ENCODE measurements around the gene PGAM1. TPM values are rescaled to one million over a fixed set of nuclear protein-coding genes. Genes with fewer than 3 reads are reported as not detected.

PGAM1 gene
- total RNA-seq, 4 donors from 2014 or later = 94.5 to 216 (median 124) TPM

DNA sequence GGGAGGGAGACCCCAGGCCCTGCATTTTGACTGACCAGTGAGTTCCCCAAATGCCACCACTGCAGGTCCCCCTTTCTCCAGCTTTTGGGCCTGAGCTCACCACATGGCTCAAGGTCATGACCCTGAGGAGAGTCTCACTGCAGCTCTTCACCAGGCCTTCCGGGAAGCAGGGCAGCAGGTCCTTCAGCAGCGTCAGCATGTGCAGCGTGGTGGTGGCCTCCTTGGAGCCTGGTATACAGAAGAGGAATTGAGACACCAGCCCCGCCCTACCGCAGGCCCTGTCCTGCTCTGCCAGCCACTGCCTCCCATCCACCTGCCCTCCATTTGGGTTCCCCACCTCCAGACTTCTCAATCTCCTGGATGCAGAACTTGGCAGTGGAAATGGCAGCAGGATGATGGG lies 37.8 kb upstream of the PGAM1 start:
- Histone ChIP-seq H3K27ac (no peak overlapping the region), H3K4me3 (no peak overlapping the region), H3K27me3 (no peaks in the 10 kb centered on the region), H3K9me3 (no peaks in the 10 kb centered on the region), H3K36me3 (peaks cover 0 to 7% (median 0%) of the 10 kb centered on the region in 4 donors), H3K4me1 (no peaks in the 10 kb centered on the region)
- in situ Hi-C loops (cut with MboI; ENCODE audit: low pct_ligation_motif_present in 1 of 4, low pct_unique_long_range_greater_than_20kb in 1 of 4, low sequenced_read_pairs in 3 of 4) (no loop called here), intact Hi-C loops (cut with DNase I; ENCODE audit: low total_unique reads) (no loop called here)
- TF ChIP-seq, protein P1, sequence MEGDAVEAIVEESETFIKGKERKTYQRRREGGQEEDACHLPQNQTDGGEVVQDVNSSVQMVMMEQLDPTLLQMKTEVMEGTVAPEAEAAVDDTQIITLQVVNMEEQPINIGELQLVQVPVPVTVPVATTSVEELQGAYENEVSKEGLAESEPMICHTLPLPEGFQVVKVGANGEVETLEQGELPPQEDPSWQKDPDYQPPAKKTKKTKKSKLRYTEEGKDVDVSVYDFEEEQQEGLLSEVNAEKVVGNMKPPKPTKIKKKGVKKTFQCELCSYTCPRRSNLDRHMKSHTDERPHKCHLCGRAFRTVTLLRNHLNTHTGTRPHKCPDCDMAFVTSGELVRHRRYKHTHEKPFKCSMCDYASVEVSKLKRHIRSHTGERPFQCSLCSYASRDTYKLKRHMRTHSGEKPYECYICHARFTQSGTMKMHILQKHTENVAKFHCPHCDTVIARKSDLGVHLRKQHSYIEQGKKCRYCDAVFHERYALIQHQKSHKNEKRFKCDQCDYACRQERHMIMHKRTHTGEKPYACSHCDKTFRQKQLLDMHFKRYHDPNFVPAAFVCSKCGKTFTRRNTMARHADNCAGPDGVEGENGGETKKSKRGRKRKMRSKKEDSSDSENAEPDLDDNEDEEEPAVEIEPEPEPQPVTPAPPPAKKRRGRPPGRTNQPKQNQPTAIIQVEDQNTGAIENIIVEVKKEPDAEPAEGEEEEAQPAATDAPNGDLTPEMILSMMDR (IDR thresholded peaks at IDR 0.05) = no peak
- no peak for TF ChIP-seq EP300 (IDR thresholded peaks at IDR 0.05; ENCODE audit: low read depth)
- TF ChIP-seq POLR2AphosphoS5 (IDR thresholded peaks at IDR 0.05) = no peak
- no peak for TF ChIP-seq POLR2A (IDR thresholded peaks at IDR 0.05)
- DNase-seq = no peak
- WGBS, 2 donors (ENCODE audit: low coverage in 1 of 2) = 90% methylated on average over 5 of the region's 5 CpGs; no CpG with 5 or more reads in 1 of the 2 donors

DNA sequence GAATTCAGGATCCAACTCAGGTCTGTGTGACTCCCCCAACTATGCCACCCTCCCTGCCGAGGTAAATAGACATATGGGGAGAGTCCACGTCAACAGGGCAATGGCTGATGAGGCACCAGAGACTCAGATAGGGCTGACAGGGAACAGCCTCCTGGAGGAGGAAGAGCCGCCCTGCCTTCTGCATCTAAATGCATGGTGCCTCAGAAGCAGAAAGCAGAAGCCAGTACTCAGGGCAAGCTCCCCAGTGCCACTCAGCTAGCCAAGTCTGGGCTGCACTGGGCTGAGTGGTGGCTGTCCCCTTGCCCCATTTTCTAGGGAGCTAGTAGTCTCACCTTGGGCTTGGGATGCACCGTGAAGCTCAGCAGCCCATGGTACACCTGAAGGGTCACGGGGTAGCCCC lies 35.9 kb upstream of the PGAM1 start:
- no peaks in the 10 kb centered on the region for H3K27me3 ChIP-seq

DNA sequence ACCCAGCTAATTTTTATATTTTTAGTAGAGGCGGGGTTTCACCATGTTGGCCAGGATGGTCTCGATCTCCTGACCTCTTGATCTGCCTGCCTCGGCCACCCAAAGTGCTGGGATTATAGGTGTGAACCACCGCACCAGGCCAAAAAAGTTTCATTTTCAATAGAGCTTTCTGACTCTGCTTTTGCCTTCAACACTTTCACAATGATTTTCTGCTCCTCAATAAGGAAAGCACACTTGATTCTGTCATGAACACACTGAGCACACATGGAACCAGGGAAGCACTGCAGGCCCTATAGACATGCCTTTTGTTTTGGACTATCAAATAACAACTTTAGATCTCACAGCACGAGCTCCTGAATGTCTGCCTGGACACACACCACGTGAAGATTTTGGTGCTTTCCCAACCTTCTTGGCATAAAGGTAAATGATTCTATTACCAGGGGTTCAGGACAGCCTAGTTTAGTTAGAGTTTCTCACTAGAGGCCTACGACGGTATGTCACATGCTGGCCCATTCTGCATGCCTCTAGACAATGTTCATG lies 32.9 kb upstream of the PGAM1 start:
- H3K27ac ChIP-seq = no peak overlapping the region
- H3K9me3 ChIP-seq = no peaks in the 10 kb centered on the region
- in situ Hi-C loops (cut with MboI; ENCODE audit: low pct_ligation_motif_present in 1 of 4, low pct_unique_long_range_greater_than_20kb in 1 of 4, low sequenced_read_pairs in 3 of 4) = no loop called here
- 86 to 89% methylated on average over 6 to 8 of the region's 8 CpGs for WGBS, 2 donors (ENCODE audit: low coverage in 1 of 2)
- no peaks in the 10 kb centered on the region for H3K27me3 ChIP-seq
- no peak overlapping the region for H3K4me3 ChIP-seq
- no peak for DNase-seq
- H3K36me3 ChIP-seq = peaks cover 0 to 5% (median 0%) of the 10 kb centered on the region in 4 donors
- TF ChIP-seq EP300 (IDR thresholded peaks at IDR 0.05; ENCODE audit: low read depth) (no peak), POLR2AphosphoS5 (IDR thresholded peaks at IDR 0.05) (no peak), POLR2A (IDR thresholded peaks at IDR 0.05) (no peak)
- TF ChIP-seq, protein P1 (IDR thresholded peaks at IDR 0.05) = no peak
- no peaks in the 10 kb centered on the region for H3K4me1 ChIP-seq
- intact Hi-C loops (cut with DNase I; ENCODE audit: low total_unique reads) = no loop called here

More for the DNA sequence above, 35.9 kb upstream of the PGAM1 start:
- peaks cover 0 to 7% (median 3%) of the 10 kb centered on the region in 4 donors for H3K36me3 ChIP-seq
- H3K4me1 ChIP-seq = no peaks in the 10 kb centered on the region
- in situ Hi-C loops (cut with MboI; ENCODE audit: low pct_ligation_motif_present in 1 of 4, low pct_unique_long_range_greater_than_20kb in 1 of 4, low sequenced_read_pairs in 3 of 4) (no loop called here), intact Hi-C loops (cut with DNase I; ENCODE audit: low total_unique reads) (no loop called here)
- WGBS, 2 donors (ENCODE audit: low coverage in 1 of 2) = 98 to 100% methylated on average over 1 to 4 of the region's 5 CpGs
- no peak for DNase-seq
- no peak overlapping the region for H3K4me3 ChIP-seq
- H3K27ac ChIP-seq = no peak overlapping the region
- no peaks in the 10 kb centered on the region for H3K9me3 ChIP-seq
- TF ChIP-seq EP300 (IDR thresholded peaks at IDR 0.05; ENCODE audit: low read depth) (no peak), POLR2AphosphoS5 (IDR thresholded peaks at IDR 0.05) (no peak), POLR2A (IDR thresholded peaks at IDR 0.05) (no peak)
- TF ChIP-seq, protein P1 (IDR thresholded peaks at IDR 0.05) = no peak

DNA sequence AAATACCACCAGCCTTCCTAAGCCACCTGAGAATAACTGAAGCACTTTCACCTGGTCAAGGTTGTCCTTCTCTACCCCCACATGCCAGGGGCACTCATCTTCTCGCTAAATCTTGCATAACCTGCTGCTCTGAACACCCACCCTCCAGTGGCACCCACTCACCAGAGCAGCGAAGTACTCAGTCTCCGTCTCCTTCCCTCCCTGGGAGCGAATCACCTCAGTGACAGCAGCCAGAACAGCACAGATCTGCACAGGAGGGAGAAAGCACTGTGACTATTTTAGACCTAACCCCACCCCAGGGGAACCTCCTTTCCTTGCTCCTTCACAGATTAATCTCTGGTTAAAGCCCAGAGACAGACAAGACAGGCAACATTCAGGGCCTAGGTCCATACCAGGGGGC lies 29.9 kb upstream of the PGAM1 start:
- no peaks in the 10 kb centered on the region for H3K27me3 ChIP-seq
- no peaks in the 10 kb centered on the region for H3K9me3 ChIP-seq
- H3K4me1 ChIP-seq = peaks cover 5 to 13% (median 10%) of the 10 kb centered on the region in 4 donors
- intact Hi-C loops (cut with DNase I; ENCODE audit: low total_unique reads) = no loop called here
- TF ChIP-seq EP300 (IDR thresholded peaks at IDR 0.05; ENCODE audit: low read depth) = no peak
- H3K4me3 ChIP-seq = no peak overlapping the region
- no peak overlapping the region for H3K27ac ChIP-seq
- H3K36me3 ChIP-seq = peaks cover 0 to 5% (median 0%) of the 10 kb centered on the region in 4 donors
- WGBS, 2 donors (ENCODE audit: low coverage in 1 of 2) = 91 to 92% methylated on average over 2 to 4 of the region's 4 CpGs
- in situ Hi-C loops (cut with MboI; ENCODE audit: low pct_ligation_motif_present in 1 of 4, low pct_unique_long_range_greater_than_20kb in 1 of 4, low sequenced_read_pairs in 3 of 4) = no loop called here
- no peak for DNase-seq
